ENCODE results near the gene VPS4B. TPM values are rescaled to one million over a fixed set of nuclear protein-coding genes. Genes with fewer than 3 reads are reported as not detected.

The VPS4B gene
- total RNA-seq, 1 experiment from 2014 or later, result 35.0 TPM

DNA sequence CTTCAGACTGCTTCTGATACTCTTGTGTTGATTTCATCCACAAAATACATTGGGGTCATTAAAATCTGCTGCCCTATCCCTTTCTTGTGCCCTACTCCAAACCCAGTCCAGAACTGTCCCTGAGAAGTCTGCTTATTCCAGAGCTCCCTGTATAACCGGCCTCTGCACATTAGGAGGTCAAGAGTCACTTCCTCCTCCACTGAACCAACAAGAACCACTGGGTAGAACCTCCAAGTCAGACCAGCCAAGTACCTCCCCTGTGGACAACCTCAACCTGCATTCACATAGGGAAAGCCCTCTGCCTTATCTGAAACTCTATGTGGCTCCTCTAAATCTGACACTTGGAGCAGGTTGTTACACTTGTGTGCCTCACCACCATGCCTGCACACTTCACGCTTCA, 77.4 kb downstream of the VPS4B start:
- DNase-seq, result no peak
- ChIA-PET CTCF (no interaction called here), POLR2A (no interaction called here)
- Mint-ChIP-seq H3K36me3 (ENCODE audit: insufficient read depth, unreplicated experiment) (peaks cover 46% of the 10 kb centered on the region), H3K27ac (ENCODE audit: unreplicated experiment) (no peak overlapping the region), H3K4me3 (ENCODE audit: unreplicated experiment) (no peak overlapping the region), H3K27me3 (ENCODE audit: insufficient read depth, unreplicated experiment) (no peaks in the 10 kb centered on the region), H3K4me1 (ENCODE audit: low read depth, unreplicated experiment) (no peaks in the 10 kb centered on the region), H3K9me3 (ENCODE audit: unreplicated experiment) (no peaks in the 10 kb centered on the region)
- no TSS peak for BruUV-seq (replicated peaks)
- Histone ChIP-seq H3K9me3 (no peaks in the 10 kb centered on the region), H3K27me3 (replicated peaks; ENCODE audit: control insufficient read depth, insufficient read depth, low read length) (no peaks in the 10 kb centered on the region), H3K4me1 (no peaks in the 10 kb centered on the region), H3K4me3 (ENCODE audit: low read depth, low read length) (no peak overlapping the region), H3K36me3 (ENCODE audit: control insufficient read depth, insufficient read depth, low read length) (no peaks in the 10 kb centered on the region)
- intact Hi-C loops (cut with micrococcal nuclease; ENCODE audit: unreplicated experiment), result loop anchor here (5.0 kb wide), 1 partner anchor 502 kb away; no protein-coding TSS in a partner anchor
- TF ChIP-seq CTCF (IDR thresholded peaks at IDR 0.05; ENCODE audit: insufficient read depth in 1 of 2, low read depth in 1 of 2, low read length in 1 of 2, severe bottlenecking in 1 of 2, unreplicated experiment in 1 of 2), result no peak

DNA sequence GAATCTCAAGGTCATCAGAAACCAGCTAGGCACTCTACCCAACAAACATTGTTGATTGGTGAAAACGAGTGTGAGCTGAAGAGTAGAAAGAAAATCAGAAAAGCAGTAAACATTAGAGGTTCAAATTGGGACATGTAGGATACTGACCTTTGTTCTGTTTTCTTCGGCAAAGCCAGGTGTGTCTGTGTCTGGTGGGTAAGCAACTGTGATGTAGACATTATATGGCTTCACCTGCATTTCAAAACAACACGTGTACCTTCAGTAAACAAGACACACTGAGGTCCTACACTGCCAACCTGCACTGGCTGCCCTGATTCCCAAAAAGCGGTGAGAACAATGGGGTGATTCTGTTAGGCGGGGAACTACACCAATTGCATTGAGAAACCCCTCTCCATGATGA, 78.0 kb downstream of the VPS4B start:
- Mint-ChIP-seq H3K27ac (ENCODE audit: unreplicated experiment) (no peak overlapping the region), H3K27me3 (ENCODE audit: insufficient read depth, unreplicated experiment) (no peaks in the 10 kb centered on the region), H3K4me1 (ENCODE audit: low read depth, unreplicated experiment) (no peaks in the 10 kb centered on the region), H3K9me3 (ENCODE audit: unreplicated experiment) (no peaks in the 10 kb centered on the region), H3K36me3 (ENCODE audit: insufficient read depth, unreplicated experiment) (peaks cover 47% of the 10 kb centered on the region), H3K4me3 (ENCODE audit: unreplicated experiment) (no peak overlapping the region)
- TF ChIP-seq CTCF (IDR thresholded peaks at IDR 0.05; ENCODE audit: insufficient read depth in 1 of 2, low read depth in 1 of 2, low read length in 1 of 2, severe bottlenecking in 1 of 2, unreplicated experiment in 1 of 2), result no peak
- Histone ChIP-seq H3K27me3 (replicated peaks; ENCODE audit: control insufficient read depth, insufficient read depth, low read length) (no peaks in the 10 kb centered on the region), H3K4me1 (no peaks in the 10 kb centered on the region), H3K36me3 (ENCODE audit: control insufficient read depth, insufficient read depth, low read length) (no peaks in the 10 kb centered on the region), H3K9me3 (no peaks in the 10 kb centered on the region), H3K4me3 (ENCODE audit: low read depth, low read length) (no peak overlapping the region)
- no TSS peak for BruUV-seq (replicated peaks)
- intact Hi-C loops (cut with micrococcal nuclease; ENCODE audit: unreplicated experiment), result loop anchor here (5.0 kb wide), 1 partner anchor 503 kb away; no protein-coding TSS in a partner anchor
- POLR2A ChIA-PET, result no interaction called here
- no peak for DNase-seq
- CTCF ChIA-PET, result no interaction called here

DNA sequence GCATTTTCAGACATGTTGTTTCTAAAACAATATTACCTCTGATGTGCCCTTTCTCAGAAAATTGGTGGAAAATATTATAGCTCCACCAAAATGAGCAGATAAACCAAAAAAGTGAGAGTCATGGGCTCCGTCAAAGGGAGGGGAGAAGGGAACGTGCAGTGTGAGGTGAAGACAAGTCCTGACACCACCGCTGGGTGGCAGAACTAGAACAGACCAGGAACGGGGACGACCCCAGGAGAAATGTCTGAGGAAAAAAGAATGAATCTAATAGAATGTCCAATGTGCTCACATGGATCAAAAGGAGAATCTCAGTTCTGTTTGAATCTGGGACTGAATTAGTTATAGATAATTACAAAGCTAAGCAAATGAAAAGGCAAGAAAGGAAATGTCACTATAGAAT, 80.1 kb downstream of the VPS4B start:
- peaks cover 42% of the 10 kb centered on the region for H3K36me3 Mint-ChIP-seq (ENCODE audit: insufficient read depth, unreplicated experiment)
- no peaks in the 10 kb centered on the region for H3K36me3 ChIP-seq (ENCODE audit: control insufficient read depth, insufficient read depth, low read length)

More for the DNA sequence above, 80.1 kb downstream of the VPS4B start:
- H3K4me1 ChIP-seq, result no peaks in the 10 kb centered on the region
- peak in 1 of 2 experiments; percentile 42 for TF ChIP-seq CTCF (IDR thresholded peaks at IDR 0.05; ENCODE audit: insufficient read depth in 1 of 2, low read depth in 1 of 2, low read length in 1 of 2, severe bottlenecking in 1 of 2, unreplicated experiment in 1 of 2)
- H3K9me3 ChIP-seq, result no peaks in the 10 kb centered on the region
- H3K4me3 ChIP-seq (ENCODE audit: low read depth, low read length), result no peak overlapping the region
- no peaks in the 10 kb centered on the region for H3K27me3 Mint-ChIP-seq (ENCODE audit: insufficient read depth, unreplicated experiment)
- no peak overlapping the region for H3K4me3 Mint-ChIP-seq (ENCODE audit: unreplicated experiment)
- CTCF ChIA-PET, result no interaction called here
- no peaks in the 10 kb centered on the region for H3K9me3 Mint-ChIP-seq (ENCODE audit: unreplicated experiment)
- peak; percentile 25 to 38 for DNase-seq
- intact Hi-C loops (cut with micrococcal nuclease; ENCODE audit: unreplicated experiment), result loop anchor here (1.0 to 5.0 kb wide), 2 partner anchors 97 to 505 kb away; no protein-coding TSS in a partner anchor
- BruUV-seq (replicated peaks), result no TSS peak
- H3K27me3 ChIP-seq (replicated peaks; ENCODE audit: control insufficient read depth, insufficient read depth, low read length), result no peaks in the 10 kb centered on the region
- no peaks in the 10 kb centered on the region for H3K4me1 Mint-ChIP-seq (ENCODE audit: low read depth, unreplicated experiment)
- POLR2A ChIA-PET, result no interaction called here
- H3K27ac Mint-ChIP-seq (ENCODE audit: unreplicated experiment), result no peak overlapping the region
